Mesenteric fat pad (tissue), 1 donor: ENCODE measurements around the gene APLF. TPM values are rescaled to one million over a fixed set of nuclear protein-coding genes. Genes with fewer than 3 reads are reported as not detected.

ENCODE experiments used
- DNase-seq: peaks from one replicate; pipeline ENCODE4 v3.0.0-alpha.2; 2020; ENCODE audit warnings: low spot score
- long read RNA-seq: library from polyadenylated mRNA; unstranded; transcript quantifications from one replicate; pipeline ENCODE4 v2.0.0, GENCODE V29; 2020
- total RNA-seq: library from RNA; stranded (reverse); fragmentation: NEBNext Ultra II Directional; extraction: Animal tissue kit (Norgen Biotek cat#: 25700); gene quantifications from one replicate; pipeline ENCODE4 v1.2.1, GENCODE V29; 2021
- donor health status: DM: yes; HTN: yes; CAD: no.

APLF gene
- 6.4 TPM for total RNA-seq
- long read RNA-seq, partial matches to known transcripts = 0 of 7 reads
- long read RNA-seq, other reads (novel, unspliced or antisense) = 4 of 7 reads

DNA sequence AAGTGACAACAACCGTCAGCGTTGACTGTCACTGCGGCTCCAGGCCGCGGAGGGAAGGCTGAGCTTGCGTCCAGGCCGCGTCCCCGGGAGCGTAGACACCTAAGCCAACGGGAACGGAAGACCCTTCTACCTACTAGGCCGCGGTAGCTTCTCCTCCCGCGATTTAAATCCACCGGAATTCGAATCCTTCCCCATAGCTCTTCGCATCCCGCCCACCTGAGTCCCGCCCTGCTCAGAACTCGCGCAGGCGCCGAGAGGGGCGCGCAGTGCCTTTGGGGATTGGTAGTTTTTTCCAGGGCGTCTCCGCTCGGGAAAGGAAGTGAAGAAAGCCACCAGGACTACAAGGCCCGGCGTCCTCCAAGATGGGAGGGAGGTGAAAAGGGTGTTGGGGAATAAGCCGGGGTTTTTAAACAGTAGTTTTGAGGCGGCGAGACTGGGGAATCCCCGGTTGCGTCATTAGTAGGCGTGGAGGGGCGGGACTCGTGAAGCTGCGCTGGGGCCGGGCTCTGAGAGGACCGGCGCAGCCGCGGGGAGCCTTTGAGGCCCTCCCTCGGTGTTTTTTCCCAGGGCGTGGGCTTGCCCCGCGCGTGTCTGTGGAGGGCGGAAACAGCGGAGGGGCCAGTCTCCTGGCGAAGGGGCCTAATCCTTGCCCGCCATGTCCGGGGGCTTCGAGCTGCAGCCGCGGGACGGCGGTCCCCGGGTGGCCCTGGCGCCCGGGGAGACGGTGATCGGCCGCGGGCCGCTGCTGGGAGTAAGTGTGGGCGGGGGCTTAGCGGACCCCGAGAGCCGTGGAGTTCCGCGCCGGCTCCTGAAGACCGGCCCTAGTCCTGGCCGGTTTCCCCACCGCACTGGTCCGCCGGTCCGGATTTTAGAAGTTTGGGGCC is at the start of gene APLF, which contains the start of gene FBXO48:
APLF (plus strand) TSS at position 509 of the 884 bp plus-strand sequence; CDS start at position 656, 147 bp downstream.
FBXO48 (minus strand) TSS at position 218 of the 884 bp plus-strand sequence. CDS start 2,149 bp downstream, outside the sequence.
- DNase-seq = peak; percentile 97

DNA sequence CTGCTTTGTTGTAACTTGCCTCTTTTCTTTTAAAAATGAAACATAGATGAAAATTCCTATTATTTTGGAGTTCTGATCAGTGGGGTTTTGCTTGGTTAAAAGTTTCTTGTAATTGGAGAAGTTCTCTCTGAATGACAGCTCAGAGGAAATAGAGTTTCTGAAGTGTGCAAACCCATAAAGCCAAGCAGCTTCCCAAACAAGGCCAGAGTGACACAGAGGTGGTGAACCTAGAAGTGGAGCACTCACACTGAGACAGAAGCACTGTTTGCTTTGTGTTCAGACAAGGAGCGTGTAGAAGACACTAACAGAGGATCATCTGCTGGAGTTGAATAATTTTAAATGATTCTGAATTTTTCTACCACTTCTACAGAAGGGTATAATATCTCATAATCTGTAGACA is 49.5 kb upstream of the APLF start:
- DNase-seq = no peak

- no peak for DNase-seq
Observed at GRCh38 chr2:68418419-68418818, 49.0 kb upstream of the APLF start.

- no peak for DNase-seq
Observed at GRCh38 chr2:68418855-68419254, 48.5 kb upstream of the APLF start.

DNA sequence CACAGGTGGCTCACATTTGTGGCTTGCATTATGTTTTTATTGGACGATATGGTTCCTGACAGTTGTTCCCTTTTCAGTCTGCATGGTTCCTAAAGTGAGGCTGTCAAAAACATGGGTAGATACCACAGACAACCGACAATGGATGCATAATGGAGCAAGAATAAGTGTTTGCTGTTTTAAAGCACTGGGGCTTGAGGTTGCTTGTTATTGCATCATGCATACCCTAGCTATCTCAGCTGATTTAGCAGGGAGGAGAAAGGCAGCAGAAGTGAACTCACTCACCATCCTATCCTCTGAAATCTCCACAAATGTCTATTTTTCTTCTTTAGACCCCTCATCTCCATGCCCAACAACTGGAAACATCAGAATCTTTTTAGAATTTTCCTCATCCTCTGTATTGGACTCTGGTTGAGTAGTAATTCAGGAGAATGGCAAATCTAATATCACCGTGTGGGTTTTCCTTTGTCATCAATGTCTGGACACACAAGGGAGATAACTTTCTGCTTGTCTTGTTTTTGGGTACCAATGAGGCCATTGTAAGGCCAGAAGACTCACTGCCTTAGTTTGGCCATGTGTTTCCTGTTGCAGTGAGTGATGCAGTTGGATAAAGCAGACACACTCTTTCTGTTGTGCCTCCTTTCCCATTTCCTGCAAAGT is 47.0 kb upstream of the APLF start:
- no peak for DNase-seq

DNA sequence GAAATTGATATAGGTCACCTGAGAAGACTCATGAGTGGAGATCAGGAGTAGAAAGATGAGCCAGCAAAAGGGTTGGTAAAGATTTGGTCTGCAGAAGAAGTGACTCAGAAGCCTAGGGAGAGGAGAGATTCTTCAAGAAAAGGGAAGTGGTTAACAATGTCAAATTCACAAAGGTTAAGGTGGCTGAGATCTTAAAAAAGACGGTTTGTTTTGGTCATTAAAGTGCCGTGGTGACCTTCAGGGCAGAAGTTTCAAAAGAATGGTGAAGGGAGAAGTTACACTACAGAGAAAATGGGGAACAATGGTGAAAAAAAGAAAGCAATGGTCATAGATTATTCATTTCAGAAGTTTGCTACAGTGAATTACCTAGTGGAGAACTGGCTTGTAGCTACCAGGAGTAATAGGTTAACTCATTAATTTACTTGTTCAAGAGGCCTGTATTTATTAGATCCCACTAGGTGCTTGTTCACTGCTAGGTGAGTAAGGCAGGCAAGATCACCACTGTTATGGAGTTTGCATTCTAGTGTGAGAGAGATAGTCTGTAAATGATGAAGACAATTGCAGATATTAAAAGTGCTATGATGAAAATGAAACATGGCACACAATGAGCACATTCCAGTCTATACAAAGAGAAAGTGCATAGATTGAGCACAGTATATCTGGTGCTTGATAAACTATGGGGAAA is 43.3 kb upstream of the APLF start:
- no peak for DNase-seq

- no peak for DNase-seq
Observed at GRCh38 chr2:68425503-68425902, 41.9 kb upstream of the APLF start.

GRCh38 chr2:68426446-68426845 is 40.9 kb upstream of the APLF start:
- DNase-seq = no peak

GRCh38 chr2:68426848-68427579 is 40.4 kb upstream of the APLF start:
- no peak for DNase-seq

DNA sequence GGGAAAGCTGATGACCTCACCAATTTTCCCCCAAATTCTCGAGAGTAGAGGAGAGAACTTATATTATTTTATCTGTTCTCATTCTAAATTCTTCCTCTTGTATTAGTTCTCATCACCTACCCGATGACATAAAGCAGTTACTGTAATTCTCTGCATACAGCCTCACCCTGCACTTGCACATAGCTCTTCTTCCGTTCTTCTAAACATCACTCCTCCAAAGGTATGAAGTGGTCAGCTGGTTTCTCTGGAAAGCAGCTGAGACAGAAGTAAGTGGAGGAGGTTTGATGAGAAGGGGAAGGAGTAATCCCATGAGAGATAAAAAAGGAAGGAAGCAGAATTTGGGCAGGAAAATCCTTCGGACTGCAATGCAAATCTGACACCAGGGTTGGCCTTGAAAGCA is 39.3 kb upstream of the APLF start:
- no peak for DNase-seq

GRCh38 chr2:68428746-68429145 is 38.6 kb upstream of the APLF start:
- no peak for DNase-seq

DNA sequence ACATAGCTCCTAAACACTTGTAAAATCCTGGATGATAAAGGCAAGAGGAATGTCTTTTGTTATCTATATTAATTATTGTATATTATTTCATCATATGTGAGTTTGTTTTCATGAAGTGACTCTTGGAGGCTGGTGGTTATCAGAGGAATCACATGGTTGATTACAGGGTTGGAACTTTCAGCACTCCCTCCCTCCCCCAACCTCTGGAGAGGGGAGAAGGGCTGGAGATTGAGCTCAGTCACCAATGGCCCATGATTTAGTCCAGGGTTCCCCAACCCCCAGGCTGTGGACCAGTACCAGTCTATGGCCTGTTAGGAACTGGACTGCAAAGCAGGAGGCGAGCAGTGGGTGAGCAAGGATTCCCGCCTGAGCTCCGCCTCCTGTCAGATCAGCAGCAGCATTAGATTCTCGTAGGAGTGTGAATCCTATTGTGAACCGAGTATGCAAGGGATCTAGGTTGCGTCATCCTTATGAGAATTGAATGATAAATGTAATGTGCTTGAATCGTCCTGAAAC is 38.0 kb upstream of the APLF start:
- DNase-seq = no peak

- no peak for DNase-seq
Observed at GRCh38 chr2:68431316-68431972, 35.9 kb upstream of the APLF start.

- DNase-seq = no peak
Observed at GRCh38 chr2:68432696-68433658, 34.4 kb upstream of the APLF start.

DNA sequence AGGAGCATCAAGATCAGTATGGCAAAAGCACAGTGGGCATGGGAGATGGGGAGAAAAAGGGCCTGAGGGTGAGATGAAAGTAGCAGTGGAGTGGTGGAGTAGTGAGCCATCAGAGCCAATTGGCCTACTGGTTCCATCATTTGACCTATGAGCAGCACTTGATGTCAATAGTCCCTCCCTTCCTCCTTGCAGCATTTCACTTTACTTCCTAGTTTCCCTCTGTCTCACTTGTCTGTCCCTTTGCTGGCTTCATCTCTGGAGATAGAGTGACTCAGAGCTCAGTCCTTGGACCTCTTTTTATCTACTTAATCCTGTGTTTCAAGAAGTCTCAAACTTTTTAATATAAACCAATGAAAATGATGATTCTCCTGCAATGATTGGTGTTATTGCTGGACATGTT is 32.4 kb upstream of the APLF start:
- DNase-seq = no peak

DNA sequence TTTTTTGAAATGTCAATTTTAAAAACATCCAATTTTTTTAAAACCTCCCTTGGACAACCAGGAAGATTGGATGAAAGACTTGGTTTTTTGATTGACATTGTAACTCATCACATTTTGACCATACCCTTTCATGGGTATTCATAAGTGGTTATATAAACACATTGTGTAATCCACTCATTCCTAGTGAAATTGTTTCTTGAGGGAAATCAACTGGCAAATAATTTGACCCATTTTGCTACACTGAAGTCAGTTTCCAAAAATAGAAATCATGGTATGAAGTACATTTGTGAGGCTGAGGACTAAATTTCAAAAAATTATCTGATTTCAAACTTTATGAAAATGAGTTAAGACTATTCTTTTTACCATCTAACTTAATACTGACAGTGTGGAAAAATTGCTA is 31.8 kb upstream of the APLF start:
- no peak for DNase-seq

- DNase-seq = no peak
Observed at GRCh38 chr2:68436270-68436669, 31.1 kb upstream of the APLF start.

DNA sequence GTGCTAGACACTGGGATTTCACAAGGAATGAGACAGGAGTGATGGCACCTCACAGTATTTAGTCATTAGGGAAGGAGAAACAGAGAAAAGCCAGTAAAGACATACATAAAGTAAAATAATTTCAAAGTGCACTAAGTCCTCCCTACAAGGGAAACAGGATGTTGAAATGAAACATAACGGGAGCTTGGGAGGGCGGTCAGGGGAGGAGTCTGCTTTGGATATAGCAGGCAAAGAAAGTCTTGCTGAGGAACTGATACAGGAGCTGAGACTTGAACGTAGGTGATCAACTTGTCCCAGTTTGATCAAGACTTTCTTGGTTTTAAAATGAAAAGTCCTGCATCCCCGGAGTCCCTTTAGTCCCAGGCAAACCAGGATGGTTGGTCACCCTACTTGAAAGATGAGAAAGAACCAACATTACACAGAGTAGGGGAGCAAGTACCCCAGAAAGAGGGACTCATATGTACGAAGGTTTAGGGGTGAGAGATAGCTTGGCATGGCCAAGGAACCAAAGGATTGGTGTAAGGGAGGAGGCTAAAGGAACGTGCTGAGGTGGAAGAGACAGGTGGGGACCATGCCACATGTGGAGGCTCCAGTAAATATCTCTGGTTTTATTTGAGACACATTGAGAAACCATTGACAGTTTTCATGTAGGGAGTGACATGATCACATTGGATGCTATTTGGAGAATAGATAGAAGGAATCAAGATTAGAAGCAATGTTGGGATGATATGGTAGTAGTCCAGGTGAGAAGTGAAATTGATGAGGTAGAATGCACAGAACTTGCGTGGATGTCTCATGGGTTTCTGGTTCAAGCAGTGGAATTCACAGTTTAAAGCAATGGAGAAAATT is 28.7 kb upstream of the APLF start:
- no peak for DNase-seq
